Measurements from ENCODE around the gene PLP2.

- TF ChIP-seq CTCF (IDR thresholded peaks at IDR 0.05; ENCODE audit: low read length) (no peak), EZH2 (optimal IDR thresholded peaks at IDR 0.05; ENCODE audit: low read depth, low read length) (no peak)
Measured at GRCh38 chrX:49210406-49210805, 38.7 kb downstream of the PLP2 start.
